H9 (cell line): ENCODE results near the gene DNASE1L1. TPM values are rescaled to one million over a fixed set of nuclear protein-coding genes. Genes with fewer than 3 reads are reported as not detected.

Source experiments
- DNase-seq: peaks from one replicate; pipeline ENCODE4 v3.0.0-alpha.2; 2017
- H2AFZ ChIP-seq: one replicate; pipeline ENCODE4 v1.6.1; 2013; ENCODE audit warnings: mild to moderate bottlenecking, low read length, control low read depth, moderate library complexity
- H2AK5ac ChIP-seq: 2 replicates; pipeline ENCODE4 v1.6.1; 2013; ENCODE audit warnings: low read length, control low read depth, mixed read lengths; ENCODE audit not compliant: insufficient read length
- H2BK120ac ChIP-seq: one replicate; pipeline ENCODE4 v1.6.1; 2013; ENCODE audit warnings: low read depth, mild to moderate bottlenecking, low read length, control low read depth, inconsistent platforms; ENCODE audit not compliant: poor library complexity, severe bottlenecking
- H2BK12ac ChIP-seq: 2 replicates; pipeline ENCODE4 v1.6.1; 2013; ENCODE audit warnings: low read length, control low read depth, mixed read lengths, low read depth; ENCODE audit not compliant: insufficient read length
- H2BK15ac ChIP-seq: 2 replicates; pipeline ENCODE4 v1.6.1; 2013; ENCODE audit warnings: low read depth, low read length, control low read depth
- H2BK20ac ChIP-seq: one replicate; pipeline ENCODE4 v1.6.1; 2013; ENCODE audit warnings: low read depth, mild to moderate bottlenecking, low read length, control low read depth, inconsistent platforms; ENCODE audit not compliant: poor library complexity, severe bottlenecking
- H2BK5ac ChIP-seq: 2 replicates; pipeline ENCODE4 v1.6.1; 2013; ENCODE audit warnings: low read length, control low read depth, mixed read lengths; ENCODE audit not compliant: insufficient read length
- H3K14ac ChIP-seq: 2 replicates; pipeline ENCODE4 v1.6.1; 2013; ENCODE audit warnings: low read length, control low read depth; ENCODE audit not compliant: insufficient read depth
- H3K18ac ChIP-seq: 2 replicates; pipeline ENCODE4 v1.6.1; 2013; ENCODE audit warnings: low read depth, mild to moderate bottlenecking, mixed read lengths, low read length, control low read depth; ENCODE audit not compliant: insufficient read length
- H3K23ac ChIP-seq: 2 replicates; pipeline ENCODE4 v1.6.1; 2013; ENCODE audit warnings: low read length, control low read depth, mixed read lengths, low read depth; ENCODE audit not compliant: insufficient read length
- H3K23me2 ChIP-seq: 2 replicates; pipeline ENCODE4 v1.6.1; 2013; ENCODE audit warnings: low read depth, mild to moderate bottlenecking, mixed read lengths, low read length, control low read depth; ENCODE audit not compliant: insufficient read length, poor library complexity, severe bottlenecking
- H3K27ac ChIP-seq: 2 replicates; pipeline ENCODE4 v1.5.1; 2013; ENCODE audit warnings: low read length, control low read depth, mixed read lengths, low read depth; ENCODE audit not compliant: insufficient read length
- H3K27me3 ChIP-seq: 2 replicates; pipeline ENCODE4 v1.6.1; 2013; ENCODE audit warnings: low read length, control low read depth, inconsistent platforms; ENCODE audit not compliant: insufficient read depth
- H3K4ac ChIP-seq: 2 replicates; pipeline ENCODE4 v1.6.1; 2013; ENCODE audit warnings: low read depth, mild to moderate bottlenecking, control low read depth, inconsistent platforms, low read length, moderate library complexity
- H3K4me1 ChIP-seq: 2 replicates; pipeline ENCODE4 v1.6.1; 2013; ENCODE audit warnings: low read length, control low read depth, inconsistent platforms; ENCODE audit not compliant: insufficient read depth
- H3K4me2 ChIP-seq: 2 replicates; pipeline ENCODE4 v1.6.1; 2013; ENCODE audit warnings: low read length, control low read depth, mixed read lengths; ENCODE audit not compliant: insufficient read length, insufficient read depth
- H3K56ac ChIP-seq: 2 replicates; pipeline ENCODE4 v1.6.1; 2013; ENCODE audit warnings: low read depth, mild to moderate bottlenecking, mixed read lengths, low read length, control low read depth; ENCODE audit not compliant: insufficient read length
- H3K79me1 ChIP-seq: 2 replicates; pipeline ENCODE4 v1.6.1; 2013; ENCODE audit warnings: low read depth, mild to moderate bottlenecking, moderate library complexity, low read length, control low read depth, inconsistent platforms; ENCODE audit not compliant: insufficient read depth, poor library complexity, severe bottlenecking
- H3K79me2 ChIP-seq: 2 replicates; pipeline ENCODE4 v1.6.1; 2013; ENCODE audit warnings: low read length, control low read depth, inconsistent platforms; ENCODE audit not compliant: insufficient read depth
- H3K9ac ChIP-seq: 2 replicates; pipeline ENCODE4 v1.6.1; 2013; ENCODE audit warnings: low read length, control low read depth, mixed read lengths; ENCODE audit not compliant: insufficient read length; ENCODE audit errors: extremely low read depth
- H3K9me3 ChIP-seq: one replicate; pipeline ENCODE4 v1.6.1; 2013; ENCODE audit warnings: low read depth, low read length, inconsistent platforms; ENCODE audit not compliant: control insufficient read depth
- H3T11ph ChIP-seq: one replicate; pipeline ENCODE4 v1.6.1; 2013; ENCODE audit warnings: mild to moderate bottlenecking, low read length, control low read depth, inconsistent platforms
- H4K20me1 ChIP-seq: one replicate; pipeline ENCODE4 v1.6.1; 2013; ENCODE audit not compliant: control insufficient read depth, insufficient read length, insufficient read depth
- H4K5ac ChIP-seq: 2 replicates; pipeline ENCODE4 v1.6.1; 2013; ENCODE audit warnings: low read depth, mild to moderate bottlenecking, mixed read lengths, low read length, control low read depth; ENCODE audit not compliant: insufficient read length
- H4K8ac ChIP-seq: replicated peaks from 2 replicates; pipeline ENCODE4 v1.6.1; 2013; ENCODE audit warnings: low read length, control low read depth, mixed read lengths, low read depth; ENCODE audit not compliant: insufficient read length
- H4K91ac ChIP-seq: 2 replicates; pipeline ENCODE4 v1.6.1; 2013; ENCODE audit warnings: low read depth, mild to moderate bottlenecking, moderate library complexity, mixed read lengths, low read length, control low read depth; ENCODE audit not compliant: insufficient read length
- H3K27ac Mint-ChIP-seq, 3 experiments: 2 replicates in 2 of 3; 3 replicates in 1 of 3; pipeline ENCODE4 v1.8.0; 2020 to 2021; ENCODE audit warnings: mixed read lengths in 3 of 3, mild to moderate bottlenecking in 1 of 3, moderate library complexity in 1 of 3
- H3K27me3 Mint-ChIP-seq: 2 replicates; pipeline ENCODE4 v1.8.0; 2021; ENCODE audit warnings: low read depth, mild to moderate bottlenecking, moderate library complexity, mixed read lengths
- H3K36me3 Mint-ChIP-seq, 3 experiments: 2 replicates in 2 of 3; 3 replicates in 1 of 3; pipeline ENCODE4 v1.8.0; 2020 to 2021; ENCODE audit warnings: low read depth in 3 of 3, mixed read lengths in 3 of 3; ENCODE audit not compliant: insufficient read depth in 1 of 3
- H3K4me1 Mint-ChIP-seq, 2 experiments: 2 replicates each; pipeline ENCODE4 v1.8.0; 2020; ENCODE audit warnings: mixed read lengths in 2 of 2
- H3K4me3 Mint-ChIP-seq, 2 experiments: 2 replicates in 1 of 2; 3 replicates in 1 of 2; pipeline ENCODE4 v1.8.0; 2020 to 2021; ENCODE audit warnings: mild to moderate bottlenecking in 2 of 2, mixed read lengths in 2 of 2, moderate library complexity in 1 of 2
- H3K9me3 Mint-ChIP-seq, 2 experiments: 2 replicates in 1 of 2; 3 replicates in 1 of 2; pipeline ENCODE4 v1.8.0; 2020; ENCODE audit warnings: mild to moderate bottlenecking in 2 of 2, mixed read lengths in 2 of 2, moderate library complexity in 1 of 2
- CTCF ChIP-seq: fragments of 200-600 bp; sonication (generic); conservative IDR thresholded peaks from 3 replicates; pipeline ENCODE4 v1.8.0; 2021; ENCODE audit warnings: antibody characterized with exemption, mild to moderate bottlenecking
- WGBS: extraction: QIAGEN DNeasy Blood & Tissue Kit; methylation state at CpG from one replicate; pipeline ENCODE4 v1.1.7; 2013; ENCODE audit warnings: missing lambda C conversion rate, low lambda C conversion rate, mixed read lengths; ENCODE audit not compliant: insufficient read length; ENCODE audit errors: extremely low coverage; 5-methylcytosine and 5-hydroxymethylcytosine counted together
- total RNA-seq: library from RNA; stranded (reverse); gene quantifications from 2 replicates; pipeline ENCODE4 v1.2.1, GENCODE V29; 2021

The DNASE1L1 gene
- total RNA-seq, 1 experiment from 2014 or later: 14.5 TPM

DNA sequence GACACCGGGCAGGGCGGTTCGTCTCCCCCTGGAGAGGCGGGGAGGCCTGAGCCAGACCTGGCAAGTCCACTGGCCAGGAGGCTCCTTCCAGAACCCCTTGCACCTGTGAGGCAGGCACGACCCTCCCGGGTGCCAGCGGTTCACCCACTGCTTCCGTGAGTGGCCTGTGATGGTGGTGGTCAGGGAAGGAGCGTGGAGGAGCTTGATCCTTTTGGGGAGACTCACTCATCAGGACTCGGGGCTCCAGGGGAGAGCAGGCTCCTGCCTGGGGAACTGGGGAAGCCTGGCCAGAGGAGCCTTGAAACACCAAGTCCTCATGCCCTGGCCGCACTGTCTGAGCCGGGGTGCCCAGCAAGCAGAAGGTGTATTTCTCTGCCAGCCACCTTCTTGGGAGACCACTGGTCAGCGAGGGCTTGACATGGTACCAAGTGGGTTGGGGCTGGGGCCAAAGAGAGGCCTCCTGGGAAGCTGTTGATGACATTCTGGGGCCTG is 35.7 kb upstream of the DNASE1L1 start:
- no peak overlapping the region for H2AK5ac ChIP-seq
- no peak overlapping the region for H3K27ac ChIP-seq
- no peaks in the 10 kb centered on the region for H3K79me1 ChIP-seq
- no peak overlapping the region for H2BK120ac ChIP-seq
- no peak overlapping the region for H3T11ph ChIP-seq
- H3K23me2 ChIP-seq: peaks cover 2% of the 10 kb centered on the region
- no peak overlapping the region for H3K27ac Mint-ChIP-seq
- no peak overlapping the region for H3K14ac ChIP-seq
- H3K4me1 ChIP-seq: no peaks in the 10 kb centered on the region
- H2AFZ ChIP-seq: no peak overlapping the region
- peak overlapping the region; percentile 35 for H3K9ac ChIP-seq
- no peak overlapping the region for H2BK20ac ChIP-seq
- peaks cover 37% of the 10 kb centered on the region for H3K9me3 ChIP-seq
- no peak overlapping the region for H2BK12ac ChIP-seq
- H3K36me3 Mint-ChIP-seq: peaks cover 30 to 67% (median 59%) of the 10 kb centered on the region in 3 experiments
- H4K5ac ChIP-seq: no peak overlapping the region
- TF ChIP-seq CTCF: no peak
- no peaks in the 10 kb centered on the region for H4K20me1 ChIP-seq
- H3K56ac ChIP-seq: no peak overlapping the region
- H2BK15ac ChIP-seq: no peak overlapping the region
- no peak overlapping the region for H3K18ac ChIP-seq
- peak overlapping the region; percentile 31 for H3K4me2 ChIP-seq
- no peak overlapping the region for H3K23ac ChIP-seq
- no peak overlapping the region for H2BK5ac ChIP-seq
- H3K79me2 ChIP-seq: no peaks in the 10 kb centered on the region
- peaks cover 3 to 5% of the 10 kb centered on the region in 2 experiments; a peak in 2 of 4 replicates for H3K4me1 Mint-ChIP-seq
- no peaks in the 10 kb centered on the region; the same call in none of the 2 replicates for H3K27me3 Mint-ChIP-seq
- no CpG with 5 or more reads among the region's 13 CpGs for WGBS
- peaks cover 62 to 78% of the 10 kb centered on the region in 2 experiments for H3K9me3 Mint-ChIP-seq
- H4K91ac ChIP-seq: no peak overlapping the region
- peak overlapping the region; percentile 44 to 63; a peak in 3 of 5 replicates for H3K4me3 Mint-ChIP-seq
- H3K27me3 ChIP-seq: no peaks in the 10 kb centered on the region
- H3K4ac ChIP-seq: no peak overlapping the region
- DNase-seq: no peak
- no peak overlapping the region for H4K8ac ChIP-seq
